Measurements from ENCODE around the gene FOXL1.

Gene FOXL1

GRCh38 chr16:86608301-86608747 is 30.0 kb downstream of the FOXL1 start:
- no peak for DNase-seq

GRCh38 chr16:86609115-86609514 is 30.8 kb downstream of the FOXL1 start:
- no peak for DNase-seq

DNA sequence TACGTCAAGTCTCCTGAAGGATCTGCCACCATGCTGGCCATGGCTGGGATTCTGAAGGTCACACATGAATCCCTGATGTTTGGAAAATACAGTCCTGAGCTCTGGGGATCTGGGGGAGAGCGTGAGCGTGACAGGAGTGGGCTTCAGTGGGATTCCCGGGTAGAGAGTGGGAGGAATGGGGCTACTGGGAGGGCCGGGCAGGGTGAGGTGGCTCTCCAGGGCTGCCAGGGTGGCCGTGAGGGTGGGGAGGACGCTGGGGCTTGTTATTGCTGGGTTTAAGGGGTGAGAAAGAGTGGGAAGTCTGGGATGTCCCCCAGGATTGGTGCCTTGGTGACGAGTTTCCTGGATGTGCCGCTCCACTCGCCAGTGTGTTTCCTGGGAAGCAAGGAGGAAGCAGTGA is 31.3 kb downstream of the FOXL1 start:
- no peak for DNase-seq

DNA sequence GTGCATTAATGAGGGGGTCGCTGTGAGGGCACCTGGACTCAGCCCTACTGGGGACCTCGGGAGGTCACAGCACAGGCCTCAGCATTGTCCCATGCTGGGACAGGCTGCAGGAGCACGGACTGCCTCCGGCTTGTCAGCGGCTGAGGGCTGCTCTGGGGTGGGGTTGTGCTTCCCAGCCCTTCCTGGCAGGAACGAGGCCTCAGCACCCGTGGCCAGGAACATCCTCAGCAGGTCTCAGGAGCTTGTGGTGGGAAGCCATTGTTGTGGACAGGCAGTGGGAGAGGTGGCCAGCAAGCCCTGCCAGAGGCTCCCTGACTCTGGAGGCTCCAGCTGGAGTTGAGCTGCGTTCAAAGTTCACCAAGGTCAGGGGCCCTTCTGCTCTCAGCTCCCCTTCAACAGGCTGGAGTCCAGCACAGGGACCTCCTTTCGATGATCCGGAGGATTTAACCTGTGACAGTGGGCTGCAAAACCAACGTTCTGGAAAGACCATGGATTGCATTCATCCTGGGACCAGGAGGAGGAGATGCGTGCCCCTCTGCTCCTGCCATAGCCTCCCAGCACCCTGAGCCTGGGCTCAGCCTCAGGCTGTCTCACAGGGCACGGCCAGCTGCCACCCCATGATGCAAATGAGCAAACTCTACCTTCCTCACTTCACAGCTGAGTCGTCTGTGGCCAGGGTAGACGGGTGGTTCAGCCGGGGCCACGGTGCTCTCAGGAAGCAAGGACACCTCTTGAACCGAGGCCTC is 32.6 kb downstream of the FOXL1 start:
- no peak for DNase-seq

DNA sequence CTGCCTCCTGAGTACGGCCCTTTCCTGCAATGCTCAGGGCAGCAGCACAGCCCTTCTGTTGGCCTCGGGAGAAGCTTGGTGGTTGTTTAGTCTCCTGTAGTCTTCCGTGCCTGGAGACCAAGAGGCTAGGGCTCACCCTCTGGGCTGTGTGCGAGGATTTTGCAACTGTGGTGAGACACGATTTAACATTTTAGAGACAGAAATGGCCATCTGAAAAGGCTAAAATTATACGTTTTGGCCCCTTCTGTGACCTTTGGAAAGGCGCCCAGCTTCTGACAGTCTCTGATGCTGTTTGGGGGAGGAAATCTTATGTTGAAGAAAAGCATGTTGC is 33.1 kb downstream of the FOXL1 start:
- DNase-seq: no peak

DNA sequence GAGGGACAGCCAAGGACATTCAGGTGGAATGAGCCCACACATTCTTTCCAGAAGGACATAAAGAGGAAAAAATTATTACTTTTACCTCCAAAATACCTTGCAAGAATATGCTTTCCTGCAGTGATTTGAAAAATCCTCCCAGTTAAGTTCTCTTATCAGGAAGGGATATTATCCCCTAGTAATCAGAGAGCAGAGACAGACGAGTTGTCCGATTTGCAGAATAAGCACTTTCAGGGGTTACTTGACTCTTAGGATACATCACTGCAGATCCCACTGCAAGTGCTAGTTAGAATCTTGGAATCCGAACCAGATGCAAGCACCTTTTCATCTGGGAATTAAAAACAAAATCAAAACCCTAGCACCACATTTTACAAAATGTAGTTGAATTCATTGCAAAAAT is 33.6 kb downstream of the FOXL1 start:
- DNase-seq: no peak

GRCh38 chr16:86614699-86615098 is 36.4 kb downstream of the FOXL1 start:
- DNase-seq: no peak

- no peak for DNase-seq
Measured at GRCh38 chr16:86616906-86617305, 38.6 kb downstream of the FOXL1 start.

DNA sequence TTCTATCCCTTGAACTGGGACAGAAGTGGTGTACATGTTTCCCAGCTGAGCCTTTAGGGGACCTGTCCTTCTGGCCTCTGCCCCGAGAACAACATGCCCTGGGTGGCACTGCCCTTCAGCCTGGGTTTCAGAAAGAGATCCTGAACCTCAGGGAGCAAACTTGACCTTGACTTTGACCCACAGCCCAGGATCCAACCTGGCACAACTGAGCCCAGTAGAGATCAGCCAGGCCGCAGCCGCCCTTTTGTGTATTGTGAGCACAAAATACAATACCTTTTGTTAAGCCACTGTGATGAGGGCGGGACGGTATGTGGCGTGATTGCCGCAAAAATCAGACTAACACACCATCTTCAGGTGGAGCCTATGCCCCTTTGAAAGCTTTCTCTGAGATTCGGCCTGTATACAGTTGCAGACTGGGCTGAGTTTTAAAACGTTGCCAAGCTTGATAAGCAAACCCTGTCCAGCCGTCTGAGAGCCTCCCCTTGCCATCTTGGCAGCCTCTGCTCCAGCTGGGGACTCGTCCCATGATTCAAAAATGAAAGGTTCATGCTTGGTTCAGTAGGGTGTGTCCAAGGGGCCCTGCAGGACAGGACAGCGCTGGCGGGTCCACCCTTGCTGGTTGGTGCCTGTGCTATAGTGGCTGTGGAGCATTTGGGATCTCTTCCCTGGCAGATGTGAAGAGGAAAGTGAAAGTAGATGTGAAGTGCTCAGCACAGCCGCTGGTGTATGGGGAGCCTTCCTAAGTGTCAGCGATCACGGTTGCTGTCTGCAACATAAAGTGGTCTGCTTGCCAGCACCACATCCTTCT is 40.3 kb downstream of the FOXL1 start:
- DNase-seq: no peak

GRCh38 chr16:86619239-86619794 is 41.0 kb downstream of the FOXL1 start:
- no peak for DNase-seq

- no peak for DNase-seq
Measured at GRCh38 chr16:86620184-86620583, 41.8 kb downstream of the FOXL1 start.

DNA sequence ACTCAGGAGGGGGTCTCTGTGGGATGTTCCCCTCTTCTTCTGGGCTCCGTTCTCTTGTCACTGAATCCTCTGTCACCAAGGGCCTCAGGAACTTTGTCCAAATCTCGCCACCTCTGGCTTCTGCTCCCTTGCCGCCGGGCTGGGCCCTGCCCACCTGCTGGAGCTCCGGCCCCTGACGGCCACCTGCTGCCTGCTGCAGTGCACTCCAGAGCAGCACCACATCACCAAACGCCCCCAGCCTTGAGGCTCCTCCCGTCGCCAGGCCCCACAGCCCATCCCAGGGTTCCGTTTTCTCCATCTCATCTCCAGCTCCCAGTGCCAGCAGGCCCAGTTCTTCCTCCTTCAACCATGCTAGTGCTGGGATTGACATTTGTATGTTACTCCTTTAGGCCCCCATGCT is 43.6 kb downstream of the FOXL1 start:
- no peak for DNase-seq

- no peak for DNase-seq
Measured at GRCh38 chr16:86622700-86623615, 44.6 kb downstream of the FOXL1 start.

GRCh38 chr16:86625029-86625428 is 46.7 kb downstream of the FOXL1 start:
- DNase-seq: no peak

GRCh38 chr16:86625821-86626220 is 47.5 kb downstream of the FOXL1 start:
- no peak for DNase-seq

DNA sequence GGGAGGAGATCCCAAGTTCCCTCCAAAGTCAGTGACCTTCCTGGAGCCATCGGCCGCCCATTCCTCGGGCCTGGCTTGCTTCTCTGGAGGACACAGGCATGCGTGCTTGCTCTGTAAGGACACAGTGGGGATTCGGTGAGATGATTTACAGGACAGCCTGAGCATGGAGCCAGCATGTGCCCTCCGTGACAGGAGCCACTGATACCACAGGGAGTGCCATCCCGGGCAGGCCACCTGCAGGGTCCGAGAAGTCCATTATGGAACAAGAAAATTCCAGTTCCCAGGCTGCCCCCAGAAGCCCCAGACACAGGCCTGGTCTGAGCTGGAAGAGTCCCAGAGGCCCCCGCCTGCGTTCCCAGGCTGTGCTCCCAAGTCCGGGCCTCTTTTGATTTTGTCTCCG is 47.9 kb downstream of the FOXL1 start:
- no peak for DNase-seq

DNA sequence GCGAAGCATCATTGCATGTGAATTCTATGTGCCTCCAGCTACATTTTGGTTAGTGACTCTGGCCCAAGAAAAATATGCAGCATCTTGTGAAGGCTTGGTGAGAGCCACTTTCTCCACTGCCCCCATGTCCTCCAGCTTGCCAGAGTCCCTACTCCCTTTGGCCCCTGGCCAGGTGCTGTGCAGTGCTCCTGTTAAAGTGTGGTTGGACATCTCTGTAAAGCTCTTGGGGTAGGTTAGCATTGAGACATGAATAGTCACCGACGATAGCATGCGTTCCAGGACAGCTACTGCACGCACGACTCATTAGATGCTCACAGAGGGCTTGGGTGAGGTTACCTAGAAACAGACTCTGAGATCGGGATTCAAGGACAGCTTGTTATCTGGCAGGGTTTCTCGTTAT is 48.6 kb downstream of the FOXL1 start:
- no peak for DNase-seq

- DNase-seq: no peak
Measured at GRCh38 chr16:86628614-86629013, 50.3 kb downstream of the FOXL1 start.

- DNase-seq: no peak
Measured at GRCh38 chr16:86630471-86630870, 52.1 kb downstream of the FOXL1 start.

GRCh38 chr16:86631444-86631843 is 53.1 kb downstream of the FOXL1 start:
- no peak for DNase-seq
